Measurements from ENCODE around the gene PDE2A. TPM values are rescaled to one million over a fixed set of nuclear protein-coding genes. Genes with fewer than 3 reads are reported as not detected.
A peak's percentile ranks its signal among the peaks of the same experiment; 100 is the strongest.

Gene PDE2A
- total RNA-seq, 5 donors from 2014 or later (not counting 1 experiment from before 2014, with no cell fraction given): 1.1 to 6.1 (median 1.7) TPM

DNA sequence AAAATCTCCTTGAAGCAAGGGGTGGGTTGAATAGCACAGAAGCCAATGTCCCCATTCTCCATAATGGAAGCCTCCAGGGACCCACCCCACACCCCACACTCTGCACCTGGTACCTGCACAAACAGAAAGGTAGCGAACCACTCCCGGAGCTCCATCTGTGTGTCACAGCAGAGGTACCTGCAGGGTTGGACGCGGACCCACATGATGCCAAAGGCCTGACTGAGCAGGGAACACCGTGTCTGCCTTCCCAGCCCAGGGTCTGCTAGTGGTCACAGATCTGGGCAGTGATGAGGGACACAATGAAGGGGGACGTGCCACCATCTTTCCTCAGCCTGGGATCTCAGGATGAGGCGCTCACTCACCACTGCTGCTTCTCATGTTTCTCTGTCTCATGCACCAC is 13.1 kb upstream of the PDE2A start:
- Mint-ChIP-seq H3K4me1 (peaks cover 14 to 25% (median 21%) of the 10 kb centered on the region in 3 donors), H3K9me3 (no peaks in the 10 kb centered on the region), H3K27ac (peak overlapping the region; percentile 73 to 77), H3K36me3 (peaks cover 43% of the 10 kb centered on the region), H3K4me3 (no peak overlapping the region), H3K27me3 (no peaks in the 10 kb centered on the region)
- Histone ChIP-seq H3K4me1 (ENCODE audit: control insufficient read depth in 1 of 2, extremely low read depth in 1 of 2, insufficient read depth in 2 of 2, low read length in 2 of 2) (peaks cover 0 to 7% of the 10 kb centered on the region in 2 experiments), H3K27ac (ENCODE audit: low read length) (no peak overlapping the region), H3K9me3 (no peaks in the 10 kb centered on the region), H3K36me3 (ENCODE audit: control insufficient read depth in 2 of 2, extremely low read depth in 1 of 2, insufficient read depth in 1 of 2, low read length in 1 of 2) (peaks cover 20 to 61% of the 10 kb centered on the region in 2 donors), H3K4me3 (ENCODE audit: control insufficient read depth in 1 of 2, extremely low read depth in 1 of 2, low read length in 1 of 2) (no peak overlapping the region), H3K27me3 (replicated peaks in 1 of 2; ENCODE audit: control insufficient read depth in 2 of 2, extremely low read depth in 1 of 2, insufficient read depth in 2 of 2, low read length in 1 of 2) (no peaks in the 10 kb centered on the region)
- WGBS (ENCODE audit: insufficient coverage): 100% methylated on average over 4 of the region's 7 CpGs
- no peak for ATAC-seq (replicated peaks in 1 of 4)
- no peak for DNase-seq
- ChIA-PET CTCF (no interaction called here), POLR2A (no interaction called here)

- ATAC-seq (replicated peaks in 1 of 4): no peak
- peaks cover 14 to 25% (median 21%) of the 10 kb centered on the region in 3 donors for H3K4me1 Mint-ChIP-seq
- POLR2A ChIA-PET: no interaction called here
These were observed 12.5 kb upstream of the PDE2A start for GRCh38 chr11:72686639-72687220.

DNA sequence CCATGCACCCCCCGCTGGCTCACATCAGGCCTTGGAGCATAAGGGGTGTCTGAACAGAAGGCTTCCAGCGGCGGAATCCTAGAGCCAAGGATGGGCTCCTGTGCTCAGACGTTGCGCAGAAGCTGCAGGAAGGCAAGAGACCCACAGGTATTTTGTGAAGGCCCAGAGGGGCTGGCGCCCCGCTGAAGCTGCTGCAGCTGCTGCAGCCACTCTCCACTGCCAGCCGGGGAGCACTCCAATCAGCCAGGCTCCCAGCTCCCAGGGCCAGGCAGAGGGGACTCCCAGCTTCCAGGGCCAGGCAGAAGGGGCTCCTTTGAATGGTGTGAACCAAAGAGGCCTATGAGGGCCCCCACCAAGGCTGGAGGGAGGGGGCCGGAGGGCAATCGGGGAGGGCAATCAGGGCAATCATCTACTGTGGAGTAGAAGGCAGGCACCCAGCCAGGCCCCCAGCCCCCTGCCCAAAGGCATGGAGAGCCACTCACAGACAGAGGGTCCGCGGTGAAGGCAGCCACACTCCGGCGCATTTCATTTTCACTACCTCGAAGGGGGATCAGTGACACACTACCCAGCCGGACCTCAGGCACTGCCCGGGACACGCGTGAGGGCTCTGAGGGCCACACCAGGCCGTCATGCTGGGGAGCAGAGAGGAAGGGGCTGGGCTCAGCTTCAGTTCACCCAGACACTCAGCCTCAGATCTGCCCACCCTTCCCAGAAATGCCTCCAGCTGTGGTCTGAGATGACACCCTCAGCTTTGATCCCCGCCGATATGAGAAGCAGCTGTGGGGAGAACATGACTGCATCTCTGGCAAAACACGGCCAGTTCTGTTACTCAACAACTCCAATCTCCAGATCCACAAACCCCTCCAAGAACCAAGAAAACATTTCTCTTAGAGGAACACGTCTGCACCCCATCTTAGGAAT is 11.6 kb upstream of the PDE2A start:
- Mint-ChIP-seq H3K9me3 (no peaks in the 10 kb centered on the region), H3K27me3 (no peaks in the 10 kb centered on the region), H3K4me1 (peaks cover 14 to 29% (median 21%) of the 10 kb centered on the region in 3 donors), H3K36me3 (peaks cover 30% of the 10 kb centered on the region), H3K4me3 (no peak overlapping the region), H3K27ac (peak overlapping the region; percentile 73 to 77)
- ChIA-PET POLR2A (no interaction called here), CTCF (no interaction called here)
- no peak overlapping the region for H3K4me3 ChIP-seq (ENCODE audit: control insufficient read depth in 1 of 2, extremely low read depth in 1 of 2, low read length in 1 of 2)
- H3K27me3 ChIP-seq (replicated peaks in 1 of 2; ENCODE audit: control insufficient read depth in 2 of 2, extremely low read depth in 1 of 2, insufficient read depth in 2 of 2, low read length in 1 of 2): no peaks in the 10 kb centered on the region
- H3K9me3 ChIP-seq: no peaks in the 10 kb centered on the region
- DNase-seq (no peak), ATAC-seq (replicated peaks in 1 of 4) (no peak)
- WGBS (ENCODE audit: insufficient coverage): 63% methylated on average over 22 of the region's 24 CpGs
- peaks cover 0 to 7% of the 10 kb centered on the region in 2 experiments for H3K4me1 ChIP-seq (ENCODE audit: control insufficient read depth in 1 of 2, extremely low read depth in 1 of 2, insufficient read depth in 2 of 2, low read length in 2 of 2)
- H3K27ac ChIP-seq (ENCODE audit: low read length): no peak overlapping the region
- peaks cover 17 to 48% of the 10 kb centered on the region in 2 donors for H3K36me3 ChIP-seq (ENCODE audit: control insufficient read depth in 2 of 2, extremely low read depth in 1 of 2, insufficient read depth in 1 of 2, low read length in 1 of 2)

More at GRCh38 chr11:72686639-72687220, 12.5 kb upstream of the PDE2A start:
- Histone ChIP-seq H3K4me1 (ENCODE audit: control insufficient read depth in 1 of 2, extremely low read depth in 1 of 2, insufficient read depth in 2 of 2, low read length in 2 of 2) (peaks cover 0 to 7% of the 10 kb centered on the region in 2 experiments), H3K4me3 (ENCODE audit: control insufficient read depth in 1 of 2, extremely low read depth in 1 of 2, low read length in 1 of 2) (no peak overlapping the region), H3K9me3 (no peaks in the 10 kb centered on the region), H3K27ac (ENCODE audit: low read length) (no peak overlapping the region), H3K36me3 (ENCODE audit: control insufficient read depth in 2 of 2, extremely low read depth in 1 of 2, insufficient read depth in 1 of 2, low read length in 1 of 2) (peaks cover 17 to 55% of the 10 kb centered on the region in 2 donors), H3K27me3 (replicated peaks in 1 of 2; ENCODE audit: control insufficient read depth in 2 of 2, extremely low read depth in 1 of 2, insufficient read depth in 2 of 2, low read length in 1 of 2) (no peaks in the 10 kb centered on the region)
- H3K9me3 Mint-ChIP-seq: no peaks in the 10 kb centered on the region
- 81% methylated on average over 8 of the region's 8 CpGs for WGBS (ENCODE audit: insufficient coverage)
- no peaks in the 10 kb centered on the region for H3K27me3 Mint-ChIP-seq
- CTCF ChIA-PET: no interaction called here
- no peak for DNase-seq
- peak overlapping the region; percentile 73 to 77 for H3K27ac Mint-ChIP-seq
- H3K4me3 Mint-ChIP-seq: no peak overlapping the region
- H3K36me3 Mint-ChIP-seq: peaks cover 39% of the 10 kb centered on the region

- DNase-seq: peak in 26 of 35 experiments; percentile 9 to 50 (median 24)
- Mint-ChIP-seq H3K4me1 (peaks cover 14 to 29% (median 14%) of the 10 kb centered on the region in 3 donors), H3K9me3 (no peaks in the 10 kb centered on the region), H3K27me3 (no peaks in the 10 kb centered on the region), H3K4me3 (no peak overlapping the region), H3K27ac (peak overlapping the region in 1 of 2 donors; percentile 78), H3K36me3 (peaks cover 20% of the 10 kb centered on the region)
- ChIA-PET CTCF (interaction anchor here (0.6 to 2.1 kb wide), 8 partner anchors 12 to 232 kb away, joined by 3 to 10 read pairs (median 4); no protein-coding TSS in a partner anchor), POLR2A (no interaction called here)
- Histone ChIP-seq H3K36me3 (ENCODE audit: control insufficient read depth in 2 of 2, extremely low read depth in 1 of 2, insufficient read depth in 1 of 2, low read length in 1 of 2) (peaks cover 16 to 37% of the 10 kb centered on the region in 2 donors), H3K27ac (ENCODE audit: low read length) (no peak overlapping the region), H3K4me3 (ENCODE audit: control insufficient read depth in 1 of 2, extremely low read depth in 1 of 2, low read length in 1 of 2) (no peak overlapping the region), H3K27me3 (replicated peaks in 1 of 2; ENCODE audit: control insufficient read depth in 2 of 2, extremely low read depth in 1 of 2, insufficient read depth in 2 of 2, low read length in 1 of 2) (no peaks in the 10 kb centered on the region), H3K4me1 (ENCODE audit: control insufficient read depth in 1 of 2, extremely low read depth in 1 of 2, insufficient read depth in 2 of 2, low read length in 2 of 2) (peaks cover 0 to 7% of the 10 kb centered on the region in 2 experiments), H3K9me3 (no peaks in the 10 kb centered on the region)
- 67% methylated on average over 7 of the region's 9 CpGs for WGBS (ENCODE audit: insufficient coverage)
- peak; percentile 57 to 64 (median 62) for ATAC-seq (replicated peaks in 1 of 4)
These were observed 10.2 kb upstream of the PDE2A start for GRCh38 chr11:72684236-72684912.

- Mint-ChIP-seq H3K4me1 (peaks cover 14 to 29% (median 14%) of the 10 kb centered on the region in 3 donors), H3K36me3 (peaks cover 20% of the 10 kb centered on the region), H3K27me3 (no peaks in the 10 kb centered on the region), H3K4me3 (no peak overlapping the region), H3K9me3 (no peaks in the 10 kb centered on the region), H3K27ac (peak overlapping the region; percentile 31 to 52)
- no peak overlapping the region for H3K4me3 ChIP-seq (ENCODE audit: control insufficient read depth in 1 of 2, extremely low read depth in 1 of 2, low read length in 1 of 2)
- H3K9me3 ChIP-seq: no peaks in the 10 kb centered on the region
- POLR2A ChIA-PET: no interaction called here
- CTCF ChIA-PET: interaction anchor here (0.6 to 2.1 kb wide), 6 partner anchors 92 to 497 kb away, joined by 3 to 10 read pairs (median 4); no protein-coding TSS in a partner anchor
- peaks cover 0 to under 1% of the 10 kb centered on the region in 2 experiments for H3K27me3 ChIP-seq (replicated peaks in 1 of 2; ENCODE audit: control insufficient read depth in 2 of 2, extremely low read depth in 1 of 2, insufficient read depth in 2 of 2, low read length in 1 of 2)
- 45% methylated on average over 7 of the region's 7 CpGs for WGBS (ENCODE audit: insufficient coverage)
- ATAC-seq (replicated peaks in 1 of 4): peak; percentile 64 to 81 (median 70)
- H3K36me3 ChIP-seq (ENCODE audit: control insufficient read depth in 2 of 2, extremely low read depth in 1 of 2, insufficient read depth in 1 of 2, low read length in 1 of 2): peaks cover 14 to 31% of the 10 kb centered on the region in 2 donors
- H3K27ac ChIP-seq (ENCODE audit: low read length): no peak overlapping the region
- H3K4me1 ChIP-seq (ENCODE audit: control insufficient read depth in 1 of 2, extremely low read depth in 1 of 2, insufficient read depth in 2 of 2, low read length in 2 of 2): peaks cover 0 to 7% of the 10 kb centered on the region in 2 experiments
- DNase-seq: peak; percentile 17 to 74 (median 55)
These were observed 9.6 kb upstream of the PDE2A start for GRCh38 chr11:72683782-72684200.

- Histone ChIP-seq H3K9me3 (no peaks in the 10 kb centered on the region), H3K27ac (ENCODE audit: low read length) (no peak overlapping the region), H3K4me3 (ENCODE audit: control insufficient read depth in 1 of 2, extremely low read depth in 1 of 2, low read length in 1 of 2) (no peak overlapping the region), H3K36me3 (ENCODE audit: control insufficient read depth in 2 of 2, extremely low read depth in 1 of 2, insufficient read depth in 1 of 2, low read length in 1 of 2) (peaks cover 12 to 22% of the 10 kb centered on the region in 2 donors), H3K4me1 (ENCODE audit: control insufficient read depth in 1 of 2, extremely low read depth in 1 of 2, insufficient read depth in 2 of 2, low read length in 2 of 2) (peaks cover 0 to 7% of the 10 kb centered on the region in 2 experiments), H3K27me3 (replicated peaks in 1 of 2; ENCODE audit: control insufficient read depth in 2 of 2, extremely low read depth in 1 of 2, insufficient read depth in 2 of 2, low read length in 1 of 2) (peaks cover 0 to 9% of the 10 kb centered on the region in 2 experiments)
- Mint-ChIP-seq H3K27ac (no peak overlapping the region), H3K4me1 (peaks cover 13 to 25% (median 20%) of the 10 kb centered on the region in 3 donors), H3K36me3 (peaks cover 10% of the 10 kb centered on the region), H3K4me3 (no peak overlapping the region), H3K9me3 (no peaks in the 10 kb centered on the region), H3K27me3 (peaks cover 0 to 5% of the 10 kb centered on the region in 2 donors)
- CTCF ChIA-PET: interaction anchor here (0.6 to 2.1 kb wide), 5 partner anchors 91 to 497 kb away, joined by 3 to 10 read pairs (median 4); no protein-coding TSS in a partner anchor
- no peak for DNase-seq
- POLR2A ChIA-PET: no interaction called here
- ATAC-seq (replicated peaks in 1 of 4): no peak
- WGBS (ENCODE audit: insufficient coverage): 74% methylated on average over 2 of the region's 4 CpGs
These were observed 8.6 kb upstream of the PDE2A start for GRCh38 chr11:72682858-72683243.
